ENCODE results near the gene GUCY2F.

GRCh38 chrX:109357706-109358105 lies 124.2 kb downstream of the GUCY2F start:
- TF ChIP-seq EZH2 (IDR thresholded peaks at IDR 0.05) (no peak), REST (IDR thresholded peaks at IDR 0.05; ENCODE audit: low read depth) (no peak), CTCF (IDR thresholded peaks at IDR 0.05 in 2 of 3, conservative IDR thresholded peaks at IDR 0.05 in 1 of 3; ENCODE audit: borderline replicate concordance in 1 of 3, insufficient read depth in 1 of 3, low read depth in 2 of 3, low read length in 2 of 3) (no peak), RAD21 (IDR thresholded peaks at IDR 0.05; ENCODE audit: low read depth) (no peak), POLR2A (IDR thresholded peaks at IDR 0.05; ENCODE audit: borderline replicate concordance, extremely low read depth, insufficient read depth, insufficient read length) (no peak), CEBPB (IDR thresholded peaks at IDR 0.05; ENCODE audit: low read depth) (no peak), EGR1 (IDR thresholded peaks at IDR 0.05; ENCODE audit: low read depth) (no peak), TCF7L2 (IDR thresholded peaks at IDR 0.05; ENCODE audit: borderline replicate concordance, extremely low read depth, insufficient read depth, insufficient read length) (no peak), SP1 (IDR thresholded peaks at IDR 0.05; ENCODE audit: low read depth) (no peak), JUND (IDR thresholded peaks at IDR 0.05) (no peak), SRF (IDR thresholded peaks at IDR 0.05; ENCODE audit: low read depth) (no peak)
- TF ChIP-seq, protein P1, sequence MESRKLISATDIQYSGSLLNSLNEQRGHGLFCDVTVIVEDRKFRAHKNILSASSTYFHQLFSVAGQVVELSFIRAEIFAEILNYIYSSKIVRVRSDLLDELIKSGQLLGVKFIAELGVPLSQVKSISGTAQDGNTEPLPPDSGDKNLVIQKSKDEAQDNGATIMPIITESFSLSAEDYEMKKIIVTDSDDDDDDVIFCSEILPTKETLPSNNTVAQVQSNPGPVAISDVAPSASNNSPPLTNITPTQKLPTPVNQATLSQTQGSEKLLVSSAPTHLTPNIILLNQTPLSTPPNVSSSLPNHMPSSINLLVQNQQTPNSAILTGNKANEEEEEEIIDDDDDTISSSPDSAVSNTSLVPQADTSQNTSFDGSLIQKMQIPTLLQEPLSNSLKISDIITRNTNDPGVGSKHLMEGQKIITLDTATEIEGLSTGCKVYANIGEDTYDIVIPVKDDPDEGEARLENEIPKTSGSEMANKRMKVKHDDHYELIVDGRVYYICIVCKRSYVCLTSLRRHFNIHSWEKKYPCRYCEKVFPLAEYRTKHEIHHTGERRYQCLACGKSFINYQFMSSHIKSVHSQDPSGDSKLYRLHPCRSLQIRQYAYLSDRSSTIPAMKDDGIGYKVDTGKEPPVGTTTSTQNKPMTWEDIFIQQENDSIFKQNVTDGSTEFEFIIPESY (IDR thresholded peaks at IDR 0.05; ENCODE audit: extremely low read depth, insufficient replicate concordance, low read length) = no peak
